GM23338 (cell line): ENCODE data around the gene DNAJB12.

Experiments
- CREB1 ChIP-seq: fragments of 250-450 bp; sonication (Bioruptor Pico); IDR thresholded peaks from 2 replicates; pipeline ENCODE4 v1.5.0; 2020; ENCODE audit warnings: low read depth, mild to moderate bottlenecking, moderate library complexity
- EZH2 ChIP-seq: fragments of 200-600 bp; sonication (generic); IDR thresholded peaks from one replicate; pipeline ENCODE4 v1.8.0; 2017; ENCODE audit warnings: antibody characterized with exemption, mild to moderate bottlenecking, low read depth; ENCODE audit not compliant: unreplicated experiment
- EZH2phosphoT487 ChIP-seq: fragments of 200-600 bp; sonication (generic); IDR thresholded peaks from one replicate; pipeline ENCODE4 v1.8.1; 2018; ENCODE audit warnings: antibody characterized with exemption; ENCODE audit not compliant: unreplicated experiment
- JUNB ChIP-seq: IDR thresholded peaks from one replicate; pipeline ENCODE4 v1.6.1; 2016; ENCODE audit warnings: antibody characterized with exemption; ENCODE audit not compliant: unreplicated experiment
- NANOG ChIP-seq: IDR thresholded peaks from 2 replicates; pipeline ENCODE4 v1.6.1; 2016; ENCODE audit warnings: antibody characterized with exemption, borderline replicate concordance
- POLR2AphosphoS5 ChIP-seq: IDR thresholded peaks from 2 replicates; pipeline ENCODE4 v1.6.1; 2016; ENCODE audit warnings: antibody characterized with exemption, low read depth
- STAT1 ChIP-seq: IDR thresholded peaks from one replicate; pipeline ENCODE4 v1.6.1; 2016; ENCODE audit warnings: antibody characterized with exemption; ENCODE audit not compliant: unreplicated experiment
- ZNF114 ChIP-seq: fragments of 250-450 bp; sonication (Bioruptor Pico); IDR thresholded peaks from 2 replicates; pipeline ENCODE4 v1.5.0; 2020; ENCODE audit warnings: mild to moderate bottlenecking, moderate library complexity
- TF ChIP-seq, protein P1 (sequence below): IDR thresholded peaks from one replicate; pipeline ENCODE4 v1.6.1; 2018; ENCODE audit warnings: antibody characterized with exemption; ENCODE audit not compliant: unreplicated experiment
- TF ChIP-seq, protein P2 (sequence below), 2 experiments: fragments of 200-600 bp in 1 of 2; sonication (generic) in 1 of 2; conservative IDR thresholded peaks; 2 replicates each; pipeline versions ENCODE4 v1.5.1 to v1.6.1; 2016 to 2017; ENCODE audit warnings: antibody characterized with exemption in 2 of 2, low read depth in 2 of 2, mild to moderate bottlenecking in 2 of 2, moderate library complexity in 1 of 2

DNA sequence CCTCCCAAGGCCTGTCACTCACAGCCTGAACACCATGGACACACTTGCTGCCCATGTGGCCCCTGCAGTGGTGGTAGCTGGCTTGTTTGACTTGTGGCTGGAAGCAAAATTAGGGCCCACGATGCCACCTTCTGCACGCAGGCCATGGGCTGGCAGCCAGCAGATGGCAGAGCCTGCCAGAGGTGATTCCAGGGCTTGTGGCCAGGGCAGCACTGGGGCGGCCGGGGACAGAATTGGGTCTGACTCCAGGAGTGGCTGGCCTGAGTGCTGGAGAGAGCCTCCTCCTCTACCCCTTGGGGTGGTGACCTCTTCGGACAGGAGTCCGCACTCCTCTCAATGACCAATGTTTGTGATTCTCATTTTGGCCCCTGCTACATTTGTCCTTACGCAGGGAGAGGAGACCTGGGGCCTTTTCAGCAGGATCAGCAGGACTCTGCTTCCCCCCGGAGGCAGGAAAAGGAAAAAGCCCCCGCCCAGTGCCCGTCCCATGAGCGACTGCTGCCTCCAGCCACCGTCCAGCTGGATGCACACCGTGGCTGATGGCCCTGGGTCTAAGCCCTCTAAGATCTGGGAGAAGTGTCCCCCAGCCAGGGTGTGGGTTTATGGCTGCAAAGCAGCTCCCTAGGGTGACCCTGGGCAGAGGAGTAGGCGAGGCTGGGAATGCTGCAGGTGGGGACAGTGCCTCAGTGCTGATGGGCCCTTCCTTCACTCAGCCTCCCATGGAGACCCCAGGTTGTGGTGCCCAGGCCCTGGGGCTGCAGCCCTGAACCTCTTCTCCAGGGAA lies 26.5 kb downstream of the DNAJB12 start:
- TF ChIP-seq, protein P1, sequence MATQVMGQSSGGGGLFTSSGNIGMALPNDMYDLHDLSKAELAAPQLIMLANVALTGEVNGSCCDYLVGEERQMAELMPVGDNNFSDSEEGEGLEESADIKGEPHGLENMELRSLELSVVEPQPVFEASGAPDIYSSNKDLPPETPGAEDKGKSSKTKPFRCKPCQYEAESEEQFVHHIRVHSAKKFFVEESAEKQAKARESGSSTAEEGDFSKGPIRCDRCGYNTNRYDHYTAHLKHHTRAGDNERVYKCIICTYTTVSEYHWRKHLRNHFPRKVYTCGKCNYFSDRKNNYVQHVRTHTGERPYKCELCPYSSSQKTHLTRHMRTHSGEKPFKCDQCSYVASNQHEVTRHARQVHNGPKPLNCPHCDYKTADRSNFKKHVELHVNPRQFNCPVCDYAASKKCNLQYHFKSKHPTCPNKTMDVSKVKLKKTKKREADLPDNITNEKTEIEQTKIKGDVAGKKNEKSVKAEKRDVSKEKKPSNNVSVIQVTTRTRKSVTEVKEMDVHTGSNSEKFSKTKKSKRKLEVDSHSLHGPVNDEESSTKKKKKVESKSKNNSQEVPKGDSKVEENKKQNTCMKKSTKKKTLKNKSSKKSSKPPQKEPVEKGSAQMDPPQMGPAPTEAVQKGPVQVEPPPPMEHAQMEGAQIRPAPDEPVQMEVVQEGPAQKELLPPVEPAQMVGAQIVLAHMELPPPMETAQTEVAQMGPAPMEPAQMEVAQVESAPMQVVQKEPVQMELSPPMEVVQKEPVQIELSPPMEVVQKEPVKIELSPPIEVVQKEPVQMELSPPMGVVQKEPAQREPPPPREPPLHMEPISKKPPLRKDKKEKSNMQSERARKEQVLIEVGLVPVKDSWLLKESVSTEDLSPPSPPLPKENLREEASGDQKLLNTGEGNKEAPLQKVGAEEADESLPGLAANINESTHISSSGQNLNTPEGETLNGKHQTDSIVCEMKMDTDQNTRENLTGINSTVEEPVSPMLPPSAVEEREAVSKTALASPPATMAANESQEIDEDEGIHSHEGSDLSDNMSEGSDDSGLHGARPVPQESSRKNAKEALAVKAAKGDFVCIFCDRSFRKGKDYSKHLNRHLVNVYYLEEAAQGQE, result no peak
- TF ChIP-seq, protein P2, sequence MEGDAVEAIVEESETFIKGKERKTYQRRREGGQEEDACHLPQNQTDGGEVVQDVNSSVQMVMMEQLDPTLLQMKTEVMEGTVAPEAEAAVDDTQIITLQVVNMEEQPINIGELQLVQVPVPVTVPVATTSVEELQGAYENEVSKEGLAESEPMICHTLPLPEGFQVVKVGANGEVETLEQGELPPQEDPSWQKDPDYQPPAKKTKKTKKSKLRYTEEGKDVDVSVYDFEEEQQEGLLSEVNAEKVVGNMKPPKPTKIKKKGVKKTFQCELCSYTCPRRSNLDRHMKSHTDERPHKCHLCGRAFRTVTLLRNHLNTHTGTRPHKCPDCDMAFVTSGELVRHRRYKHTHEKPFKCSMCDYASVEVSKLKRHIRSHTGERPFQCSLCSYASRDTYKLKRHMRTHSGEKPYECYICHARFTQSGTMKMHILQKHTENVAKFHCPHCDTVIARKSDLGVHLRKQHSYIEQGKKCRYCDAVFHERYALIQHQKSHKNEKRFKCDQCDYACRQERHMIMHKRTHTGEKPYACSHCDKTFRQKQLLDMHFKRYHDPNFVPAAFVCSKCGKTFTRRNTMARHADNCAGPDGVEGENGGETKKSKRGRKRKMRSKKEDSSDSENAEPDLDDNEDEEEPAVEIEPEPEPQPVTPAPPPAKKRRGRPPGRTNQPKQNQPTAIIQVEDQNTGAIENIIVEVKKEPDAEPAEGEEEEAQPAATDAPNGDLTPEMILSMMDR (conservative IDR thresholded peaks at IDR 0.05; ENCODE audit: low read depth in 2 of 2), result peak; percentile 71 to 91
- TF ChIP-seq EZH2 (no peak), POLR2AphosphoS5 (no peak), ZNF114 (CRISPR knock-in tag) (no peak), JUNB (no peak), EZH2phosphoT487 (no peak), CREB1 (no peak), NANOG (no peak), STAT1 (no peak)
